ENCODE results near the gene PKN1. TPM values are rescaled to one million over a fixed set of nuclear protein-coding genes. Genes with fewer than 3 reads are reported as not detected.
A peak's percentile ranks its signal among the peaks of the same experiment; 100 is the strongest.

Gene PKN1
- total and polyA plus RNA-seq, 8 donors, result 42.0 to 268 (median 87.9) TPM

DNA sequence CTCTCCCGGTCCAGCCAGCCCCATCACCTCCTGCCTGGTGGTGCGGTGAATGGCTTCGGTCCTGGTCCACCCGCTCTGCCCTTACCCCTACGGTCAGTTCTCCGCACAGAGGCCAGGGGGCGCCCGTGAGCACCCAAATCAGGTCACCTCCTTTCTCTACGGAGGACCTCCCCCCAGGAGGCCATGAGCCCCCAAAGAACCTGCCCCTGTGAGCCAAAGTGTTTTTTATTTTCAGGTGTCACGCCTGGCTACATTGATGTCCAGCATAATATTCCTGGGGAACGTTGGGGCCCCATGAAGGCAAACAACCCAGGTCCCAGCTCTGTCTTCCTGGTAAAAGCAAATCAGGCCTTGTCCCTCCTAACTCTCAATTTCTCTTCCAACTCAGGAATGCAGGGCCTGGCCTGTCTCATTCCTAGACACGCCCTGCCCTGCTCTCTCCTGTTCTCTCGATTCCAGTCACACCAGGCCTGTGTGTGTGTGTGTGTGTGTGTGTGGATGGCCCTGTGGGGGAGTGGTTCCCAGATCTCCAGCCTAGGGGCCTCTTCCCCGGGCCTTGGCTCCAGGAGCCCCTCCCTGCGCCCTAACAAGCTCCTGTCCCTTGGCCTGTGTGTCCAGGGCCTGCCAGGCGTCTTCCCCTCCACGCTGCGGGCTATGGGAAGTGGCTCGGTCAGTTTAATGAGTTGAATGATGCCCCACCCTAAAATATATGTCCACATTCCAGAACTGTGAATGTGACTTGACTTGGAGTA is 72.6 kb downstream of the PKN1 start:
- peak; percentile 69 to 87 for DNase-seq
- H3K4me1 ChIP-seq, result peaks cover 0 to 43% (median 9%) of the 10 kb centered on the region in 4 donors
- H3K27me3 ChIP-seq, result no peaks in the 10 kb centered on the region
- H3K27ac ChIP-seq, result peak overlapping the region; percentile 49 to 77 (median 68)
- H3K4me3 ChIP-seq, result no peak overlapping the region
- intact Hi-C loops (cut with DNase I; ENCODE audit: low total_unique reads), result no loop called here
- 26 to 41% (median 31%) methylated on average over 19 of the region's 19 CpGs for WGBS, 5 donors
- TF ChIP-seq, protein P1, sequence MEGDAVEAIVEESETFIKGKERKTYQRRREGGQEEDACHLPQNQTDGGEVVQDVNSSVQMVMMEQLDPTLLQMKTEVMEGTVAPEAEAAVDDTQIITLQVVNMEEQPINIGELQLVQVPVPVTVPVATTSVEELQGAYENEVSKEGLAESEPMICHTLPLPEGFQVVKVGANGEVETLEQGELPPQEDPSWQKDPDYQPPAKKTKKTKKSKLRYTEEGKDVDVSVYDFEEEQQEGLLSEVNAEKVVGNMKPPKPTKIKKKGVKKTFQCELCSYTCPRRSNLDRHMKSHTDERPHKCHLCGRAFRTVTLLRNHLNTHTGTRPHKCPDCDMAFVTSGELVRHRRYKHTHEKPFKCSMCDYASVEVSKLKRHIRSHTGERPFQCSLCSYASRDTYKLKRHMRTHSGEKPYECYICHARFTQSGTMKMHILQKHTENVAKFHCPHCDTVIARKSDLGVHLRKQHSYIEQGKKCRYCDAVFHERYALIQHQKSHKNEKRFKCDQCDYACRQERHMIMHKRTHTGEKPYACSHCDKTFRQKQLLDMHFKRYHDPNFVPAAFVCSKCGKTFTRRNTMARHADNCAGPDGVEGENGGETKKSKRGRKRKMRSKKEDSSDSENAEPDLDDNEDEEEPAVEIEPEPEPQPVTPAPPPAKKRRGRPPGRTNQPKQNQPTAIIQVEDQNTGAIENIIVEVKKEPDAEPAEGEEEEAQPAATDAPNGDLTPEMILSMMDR (IDR thresholded peaks at IDR 0.05), result peak in 5 of 7 experiments; percentile 50 to 63 (median 54)
- no peak for TF ChIP-seq POLR2AphosphoS5 (IDR thresholded peaks at IDR 0.05)
- no peaks in the 10 kb centered on the region for H3K9me3 ChIP-seq
- H3K36me3 ChIP-seq, result no peaks in the 10 kb centered on the region

DNA sequence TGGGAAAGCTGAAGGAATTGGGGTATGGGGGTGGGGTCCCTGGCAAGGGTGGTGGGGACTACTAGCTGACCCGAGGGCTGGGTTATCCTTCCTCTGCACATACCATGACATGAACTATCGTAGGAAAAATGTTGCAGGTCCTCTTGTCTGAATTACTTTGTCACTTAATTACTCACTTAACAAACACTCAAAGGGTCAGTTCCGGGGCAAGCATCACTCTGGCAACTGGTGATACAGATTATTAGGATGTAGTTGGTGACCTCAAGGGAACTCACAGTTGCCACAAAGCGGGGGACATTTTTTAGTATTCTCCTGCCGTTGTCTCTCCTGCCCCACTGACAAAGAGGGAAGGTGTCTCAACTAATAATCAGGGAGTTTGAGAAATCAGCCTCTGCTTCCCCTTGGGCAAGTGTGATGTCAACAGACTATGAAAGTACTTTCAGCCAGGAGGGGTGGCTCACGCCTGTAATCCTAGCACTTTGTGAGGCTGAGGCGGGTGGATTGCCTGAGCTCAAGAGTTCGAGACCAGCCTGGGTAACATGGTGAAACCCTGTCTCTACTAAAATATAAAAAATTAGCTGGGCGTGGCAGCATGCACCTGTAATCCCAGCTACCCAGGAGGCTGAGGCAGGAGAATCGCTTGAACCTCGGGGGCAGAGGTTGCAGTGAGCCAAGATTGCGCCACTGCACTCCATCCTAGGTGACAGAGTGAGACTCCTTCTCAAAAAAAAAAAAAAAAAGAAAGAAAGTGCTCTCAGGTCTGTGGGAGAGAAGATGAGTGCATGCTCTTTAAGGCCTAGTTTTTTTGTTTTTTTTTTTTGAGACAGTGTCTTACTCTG is 74.8 kb downstream of the PKN1 start:
- H3K4me1 ChIP-seq, result peaks cover 5 to 60% (median 10%) of the 10 kb centered on the region in 4 donors
- WGBS, 5 donors, result 57 to 67% (median 58%) methylated on average over 12 of the region's 12 CpGs

DNA sequence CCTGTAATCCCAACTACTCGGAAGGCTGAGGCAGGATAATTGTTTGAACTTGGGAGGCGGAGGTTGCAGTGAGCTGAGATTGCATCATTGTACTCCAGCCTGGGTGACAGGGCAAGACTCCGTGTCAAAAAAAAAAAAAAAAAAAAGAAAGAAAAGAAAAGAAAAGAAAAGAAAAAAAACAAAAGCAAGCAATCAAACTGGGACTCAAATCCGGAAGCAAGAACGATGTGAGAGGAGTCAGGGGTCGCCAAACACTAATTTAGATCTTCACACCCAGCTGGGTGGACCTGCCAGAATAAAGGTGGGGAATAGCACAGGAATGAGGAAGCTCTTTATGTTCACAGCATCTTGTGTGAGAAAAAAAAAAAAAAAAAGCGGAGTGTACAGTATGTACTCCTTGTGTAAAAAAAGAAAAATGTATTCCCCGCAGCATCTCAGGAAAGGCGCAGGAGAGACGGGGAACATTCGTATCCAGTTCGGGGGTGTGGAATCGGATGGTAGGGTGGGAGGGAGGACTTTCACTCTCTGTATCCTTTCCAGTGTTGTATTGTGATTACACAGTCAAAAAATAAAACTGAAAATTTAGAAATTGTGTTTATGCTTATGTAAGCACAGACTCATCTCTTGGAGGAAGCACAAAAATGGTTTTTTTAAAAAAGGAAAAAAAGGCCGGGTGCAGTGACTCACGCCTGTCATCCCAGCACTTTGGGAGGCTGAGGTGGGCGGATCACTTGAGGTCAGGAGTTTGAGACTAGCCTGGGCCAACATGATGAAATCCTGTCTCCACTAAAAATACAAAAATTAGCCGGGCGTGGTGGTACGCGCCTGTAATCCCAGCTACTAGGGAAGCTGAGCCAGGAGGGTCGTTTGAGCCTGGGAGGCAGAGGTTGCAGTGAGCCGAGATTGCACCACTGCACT is 77.5 kb downstream of the PKN1 start:
- intact Hi-C loops (cut with DNase I; ENCODE audit: low total_unique reads), result no loop called here
- Histone ChIP-seq H3K9me3 (no peaks in the 10 kb centered on the region), H3K36me3 (peaks cover 13 to 27% (median 25%) of the 10 kb centered on the region in 4 donors), H3K4me1 (peaks cover 24 to 80% (median 29%) of the 10 kb centered on the region in 4 donors), H3K27me3 (no peaks in the 10 kb centered on the region), H3K27ac (peak overlapping the region; percentile 1 to 73 (median 70)), H3K4me3 (no peak overlapping the region)
- TF ChIP-seq, protein P1 (IDR thresholded peaks at IDR 0.05), result no peak
- TF ChIP-seq EP300 (IDR thresholded peaks at IDR 0.05), result no peak
- TF ChIP-seq POLR2A (IDR thresholded peaks at IDR 0.05), result no peak
- TF ChIP-seq POLR2AphosphoS5 (IDR thresholded peaks at IDR 0.05), result no peak
- WGBS, 5 donors, result 37 to 49% (median 43%) methylated on average over 22 of the region's 22 CpGs
- peak in 1 of 2 donors; percentile 66 for DNase-seq

More for the DNA sequence above, 74.8 kb downstream of the PKN1 start:
- intact Hi-C loops (cut with DNase I; ENCODE audit: low total_unique reads), result no loop called here
- H3K4me3 ChIP-seq, result no peak overlapping the region
- TF ChIP-seq POLR2A (IDR thresholded peaks at IDR 0.05) (no peak), POLR2AphosphoS5 (IDR thresholded peaks at IDR 0.05) (no peak)
- no peaks in the 10 kb centered on the region for H3K27me3 ChIP-seq
- no peaks in the 10 kb centered on the region for H3K9me3 ChIP-seq
- peaks cover 0 to under 1% (median 0%) of the 10 kb centered on the region in 4 donors for H3K36me3 ChIP-seq
- H3K27ac ChIP-seq, result peak overlapping the region in 3 of 5 donors; percentile 12 to 75 (median 37)
- DNase-seq, result peak in 1 of 2 donors; percentile 67

DNA sequence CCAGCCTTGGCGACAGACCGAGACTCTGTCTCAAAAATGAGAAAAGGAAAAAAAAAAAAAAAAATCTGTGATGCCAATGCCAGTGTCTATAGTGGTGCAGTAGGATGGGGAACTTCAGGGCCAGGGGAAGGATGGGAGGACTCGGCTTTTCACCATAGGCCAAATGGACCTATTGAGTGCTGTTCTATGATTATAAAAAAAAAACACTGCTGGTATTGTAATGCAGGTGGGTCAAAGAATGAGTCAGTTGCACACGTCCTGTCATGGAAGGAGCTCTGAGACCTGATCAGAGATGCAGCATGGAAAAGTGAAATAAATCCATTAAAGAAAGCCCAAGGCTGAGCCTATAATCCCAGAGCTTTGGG is 78.1 kb downstream of the PKN1 start:
- H3K4me3 ChIP-seq, result no peak overlapping the region
- intact Hi-C loops (cut with DNase I; ENCODE audit: low total_unique reads), result no loop called here
- TF ChIP-seq, protein P1 (IDR thresholded peaks at IDR 0.05), result no peak
- TF ChIP-seq POLR2A (IDR thresholded peaks at IDR 0.05) (no peak), POLR2AphosphoS5 (IDR thresholded peaks at IDR 0.05) (no peak), EP300 (IDR thresholded peaks at IDR 0.05) (no peak)
- 79 to 91% (median 87%) methylated on average over 4 of the region's 4 CpGs for WGBS, 5 donors
- H3K27ac ChIP-seq, result peak overlapping the region in 4 of 5 donors; percentile 59 to 73 (median 70)
- no peaks in the 10 kb centered on the region for H3K27me3 ChIP-seq
- peaks cover 29 to 80% (median 33%) of the 10 kb centered on the region in 4 donors for H3K4me1 ChIP-seq
- peaks cover 19 to 33% (median 32%) of the 10 kb centered on the region in 4 donors for H3K36me3 ChIP-seq
- H3K9me3 ChIP-seq, result no peaks in the 10 kb centered on the region
- no peak for DNase-seq

Data from stomach (tissue), 9 donors.